Activated CD4-positive, alpha-beta memory T cell treated with anti-CD3 and anti-CD28 coated beads for 36 hours (primary cell): ENCODE results near the gene FCRLA. TPM values are rescaled to one million over a fixed set of nuclear protein-coding genes. Genes with fewer than 3 reads are reported as not detected.
"Not testable (repeated sequence)": the region's sequence is repeated elsewhere in the genome, so short reads cannot be mapped to it uniquely, and the experiment has no call there.

Experiments
- CTCF ChIA-PET: fragments of 350-600 bp; sonication (Branson Sonifier 250); formaldehyde crosslinking; loops from one replicate; lab custom pipeline; 2021; ENCODE audit warnings: antibody characterized with exemption, inconsistent platforms; lab: Charles Lee
- POLR2A ChIA-PET: fragments of 350-600 bp; sonication (Branson Sonifier 250); formaldehyde crosslinking; loops from one replicate; lab custom pipeline; 2021; ENCODE audit warnings: antibody characterized with exemption; lab: Charles Lee
- DNase-seq: peaks from one replicate; pipeline ENCODE4 v3.0.0-alpha.2; 2020
- H3K27ac Mint-ChIP-seq: one replicate; pipeline ENCODE4 v1.8.0; 2021; ENCODE audit warnings: mixed read lengths
- H3K27me3 Mint-ChIP-seq: one replicate; pipeline ENCODE4 v1.8.0; 2021; ENCODE audit warnings: mixed read lengths
- H3K36me3 Mint-ChIP-seq: one replicate; pipeline ENCODE4 v1.8.0; 2021; ENCODE audit warnings: mixed read lengths
- H3K4me1 Mint-ChIP-seq: one replicate; pipeline ENCODE4 v1.8.0; 2021; ENCODE audit warnings: low read depth, mixed read lengths
- H3K4me3 Mint-ChIP-seq: one replicate; pipeline ENCODE4 v1.8.0; 2021; ENCODE audit warnings: mild to moderate bottlenecking, mixed read lengths
- H3K9me3 Mint-ChIP-seq: one replicate; pipeline ENCODE4 v1.8.0; 2021; ENCODE audit warnings: mixed read lengths
- intact Hi-C: fragments of 100-400 bp; cut with micrococcal nuclease; formaldehyde crosslinking; loops from one replicate; pipeline ENCODE4 v1.15.1; 2023
- total RNA-seq, 2 experiments: library from RNA; stranded (reverse); gene quantifications; one replicate each; pipeline ENCODE4 v1.2.3, GENCODE V29; 2021

The FCRLA gene
- total RNA-seq, 2 experiments from 2014 or later = not detected

DNA sequence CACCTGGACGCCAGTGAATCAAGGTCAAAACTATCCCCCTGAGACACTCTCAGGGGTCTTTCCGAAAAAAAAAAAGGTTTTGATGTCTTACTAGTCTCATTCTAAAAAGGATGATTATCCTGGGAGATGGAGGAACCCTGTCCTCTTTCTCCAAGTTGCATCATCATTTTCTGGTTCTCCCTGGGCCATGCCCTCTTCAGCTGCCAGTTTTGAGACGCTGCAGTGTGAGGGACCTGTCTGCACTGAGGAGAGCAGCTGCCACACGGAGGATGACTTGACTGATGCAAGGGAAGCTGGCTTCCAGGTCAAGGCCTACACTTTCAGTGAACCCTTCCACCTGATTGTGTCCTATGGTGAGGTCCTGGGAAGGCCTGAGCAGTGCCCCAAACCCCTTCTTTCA, 3.5 kb downstream of the FCRLA start:
- POLR2A ChIA-PET = no interaction called here
- intact Hi-C loops = no loop called here
- H3K4me3 Mint-ChIP-seq = no peak overlapping the region
- CTCF ChIA-PET = interaction anchor here (0.9 kb wide), 1 partner anchor 31 kb away, joined by 3 read pairs; no protein-coding TSS in a partner anchor
- no peaks in the 10 kb centered on the region for H3K4me1 Mint-ChIP-seq
- DNase-seq = no peak
- H3K36me3 Mint-ChIP-seq = no peaks in the 10 kb centered on the region
- no peak overlapping the region for H3K27ac Mint-ChIP-seq
- no peaks in the 10 kb centered on the region for H3K9me3 Mint-ChIP-seq
- H3K27me3 Mint-ChIP-seq = peaks cover 5% of the 10 kb centered on the region

DNA sequence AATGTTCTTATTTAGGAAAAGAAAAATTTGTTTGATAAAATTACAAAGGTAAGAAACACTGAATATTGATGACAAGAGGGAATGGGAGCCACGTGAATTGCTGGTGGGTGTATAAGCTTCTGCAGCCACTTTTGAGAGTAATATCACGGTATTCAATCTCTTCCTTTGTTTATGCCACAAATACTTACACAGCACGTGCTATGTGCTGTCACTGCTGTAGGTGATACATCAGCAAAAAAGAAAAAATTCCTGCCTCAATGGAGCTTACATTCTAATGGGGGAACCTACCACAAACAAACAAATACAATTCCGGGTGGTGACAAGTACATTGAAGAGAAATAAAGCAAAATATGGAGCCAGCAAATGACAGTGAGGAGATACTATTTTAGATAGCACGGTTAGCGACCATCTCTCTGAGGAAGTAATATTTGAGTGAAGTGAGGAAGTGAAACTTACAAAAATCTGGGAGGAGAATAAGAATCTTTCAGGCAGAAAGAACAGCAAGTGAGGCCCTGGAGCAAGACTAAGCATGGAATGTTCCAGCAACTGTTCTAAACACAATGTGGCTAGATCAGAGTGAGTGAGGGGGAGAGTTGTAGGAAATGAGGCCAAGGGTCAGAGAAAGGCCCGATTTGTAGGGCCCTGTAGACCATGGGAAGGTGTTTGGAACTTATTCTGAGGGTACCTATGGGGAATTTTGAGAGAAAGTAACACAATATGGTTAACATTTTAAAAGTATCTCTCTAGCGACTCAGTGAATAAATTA, 11.7 kb downstream of the FCRLA start:
- ChIA-PET CTCF (no interaction called here), POLR2A (no interaction called here)
- H3K4me1 Mint-ChIP-seq = peaks cover 17% of the 10 kb centered on the region
- H3K27me3 Mint-ChIP-seq = peaks cover 8% of the 10 kb centered on the region
- H3K4me3 Mint-ChIP-seq = no peak overlapping the region
- no peaks in the 10 kb centered on the region for H3K9me3 Mint-ChIP-seq
- H3K36me3 Mint-ChIP-seq = no peaks in the 10 kb centered on the region
- intact Hi-C loops = no loop called here
- peak overlapping the region; percentile 59 for H3K27ac Mint-ChIP-seq
- no peak for DNase-seq

DNA sequence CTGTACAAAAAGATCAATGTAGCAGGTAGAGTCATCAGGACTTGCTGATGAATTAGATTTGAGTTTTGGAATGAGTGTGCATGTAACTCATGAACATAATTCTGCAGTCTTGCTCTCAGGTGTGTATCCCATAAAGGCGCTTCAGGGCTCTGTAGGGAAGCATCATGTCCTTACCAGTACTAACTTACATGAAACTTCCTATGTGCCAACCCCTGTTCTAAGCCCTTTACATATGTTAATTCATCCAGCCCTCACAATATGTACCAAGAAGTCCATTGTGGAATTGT, 12.2 kb downstream of the FCRLA start:
- CTCF ChIA-PET = no interaction called here
- H3K4me1 Mint-ChIP-seq = peaks cover 17% of the 10 kb centered on the region
- peaks cover 9% of the 10 kb centered on the region for H3K27me3 Mint-ChIP-seq
- H3K4me3 Mint-ChIP-seq = no peak overlapping the region
- H3K27ac Mint-ChIP-seq = no peak overlapping the region
- H3K36me3 Mint-ChIP-seq = no peaks in the 10 kb centered on the region
- no peaks in the 10 kb centered on the region for H3K9me3 Mint-ChIP-seq
- DNase-seq = no peak
- intact Hi-C loops = no loop called here
- POLR2A ChIA-PET = no interaction called here

DNA sequence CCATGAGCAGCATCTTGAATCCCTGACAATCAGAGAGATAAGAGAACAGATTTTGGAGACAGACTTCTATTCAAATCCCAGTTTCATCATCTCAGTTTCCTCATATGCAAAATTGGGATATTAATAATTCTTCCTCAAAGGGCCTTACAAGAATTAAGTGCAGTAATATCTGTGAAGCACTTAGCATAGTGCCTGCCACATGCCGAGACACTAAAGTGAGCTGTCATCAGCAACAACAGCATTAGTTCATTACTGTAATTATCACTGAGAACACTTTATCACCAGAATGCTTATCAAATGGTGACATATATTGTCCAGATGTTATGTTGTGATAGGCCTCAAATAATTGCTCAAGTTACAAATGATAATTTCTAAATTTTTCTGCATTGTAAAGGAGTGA, 13.4 kb downstream of the FCRLA start:
- CTCF ChIA-PET = no interaction called here
- H3K4me3 Mint-ChIP-seq = no peak overlapping the region
- no peaks in the 10 kb centered on the region for H3K9me3 Mint-ChIP-seq
- H3K27me3 Mint-ChIP-seq = peaks cover 15% of the 10 kb centered on the region
- POLR2A ChIA-PET = no interaction called here
- H3K4me1 Mint-ChIP-seq = peaks cover 18% of the 10 kb centered on the region
- H3K36me3 Mint-ChIP-seq = no peaks in the 10 kb centered on the region
- no peak overlapping the region for H3K27ac Mint-ChIP-seq
- intact Hi-C loops = no loop called here
- no peak for DNase-seq

DNA sequence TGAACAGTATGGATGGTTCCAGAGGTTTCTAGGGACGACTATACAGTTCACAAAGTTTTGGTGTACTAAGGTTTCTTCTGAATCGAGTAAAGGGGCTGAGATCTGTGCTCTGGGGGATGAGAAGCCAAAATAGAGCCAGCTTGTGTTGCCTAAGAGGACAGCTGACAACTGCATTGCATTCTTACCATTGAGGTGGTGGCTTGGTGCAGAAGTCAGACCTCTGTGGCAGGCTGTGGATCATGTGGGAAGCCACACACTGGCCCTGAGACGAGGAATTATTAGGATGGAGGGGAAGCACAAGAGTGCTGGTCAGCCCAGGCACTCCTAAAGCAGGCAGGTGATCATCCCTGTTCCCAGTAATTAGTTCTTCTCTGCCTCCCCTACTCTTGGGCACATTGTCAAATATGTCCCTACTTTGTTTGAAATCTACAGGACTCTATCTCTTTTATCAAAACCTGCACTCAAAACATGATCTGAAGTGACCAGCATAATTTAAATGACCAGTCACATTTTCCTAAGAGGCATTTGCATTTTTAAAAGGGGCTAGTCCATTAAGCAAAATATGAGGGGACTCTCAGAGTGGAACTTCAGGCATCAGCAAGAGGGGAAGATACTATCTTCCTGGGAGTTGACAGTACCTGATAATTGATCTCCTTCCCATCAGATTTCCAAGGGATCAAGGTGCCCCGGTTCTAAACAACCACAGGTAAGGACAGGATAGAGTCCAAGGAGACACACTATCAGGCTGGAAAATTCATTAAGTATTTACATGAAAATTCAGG, 14.1 kb downstream of the FCRLA start, which contains the start of gene FCRLB:
TSS of gene FCRLB (plus strand) at position 589 of the 782 bp plus-strand sequence. CDS start 1,129 bp downstream, outside the sequence.
- ChIA-PET CTCF (no interaction called here), POLR2A (no interaction called here)
- Mint-ChIP-seq H3K27me3 (peaks cover 21% of the 10 kb centered on the region), H3K4me3 (no peak within 1 kb of the TSS), H3K36me3 (no peaks in the 10 kb centered on the region), H3K27ac (no peak within 1 kb of the TSS), H3K9me3 (no peaks in the 10 kb centered on the region), H3K4me1 (peaks cover 25% of the 10 kb centered on the region)
- intact Hi-C loops = no loop called here
- DNase-seq = no peak

DNA sequence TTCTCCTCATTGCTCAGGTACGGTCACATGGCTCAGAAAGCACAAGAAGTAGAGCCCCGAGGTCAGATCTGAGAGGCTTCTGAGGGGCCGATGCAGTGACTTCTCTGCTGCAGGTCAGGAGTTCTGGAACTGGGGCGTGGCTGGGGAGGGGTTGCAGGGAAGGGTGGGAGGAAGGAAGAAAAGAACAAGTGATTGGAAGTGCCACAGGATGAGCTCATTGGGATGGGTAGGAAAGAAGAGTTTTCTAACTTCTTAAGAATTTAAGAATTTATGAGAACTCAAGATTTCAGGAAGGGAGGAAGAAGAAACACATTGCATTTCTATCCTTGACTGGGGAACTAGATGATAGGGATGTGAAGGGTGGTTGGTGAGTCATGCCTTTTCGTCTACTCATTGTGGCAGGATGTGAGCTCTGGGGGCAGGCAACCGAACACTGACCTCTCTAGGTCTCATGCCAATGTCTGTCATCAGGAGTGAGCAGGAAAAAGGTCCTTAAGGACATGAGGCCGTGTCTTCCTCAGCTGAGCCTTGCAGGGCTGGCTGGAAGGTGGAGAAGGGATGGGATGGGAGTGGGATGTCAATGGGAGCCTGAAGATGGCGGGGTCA, 14.8 kb downstream of the FCRLA start:
- intact Hi-C loops = no loop called here
- no peak overlapping the region for H3K27ac Mint-ChIP-seq
- no peak overlapping the region for H3K4me3 Mint-ChIP-seq
- ChIA-PET POLR2A (no interaction called here), CTCF (interaction anchor here (0.5 kb wide), 1 partner anchor 368 kb away, joined by 4 read pairs; no protein-coding TSS in a partner anchor)
- H3K27me3 Mint-ChIP-seq = peaks cover 22% of the 10 kb centered on the region
- H3K36me3 Mint-ChIP-seq = no peaks in the 10 kb centered on the region
- H3K4me1 Mint-ChIP-seq = peaks cover 26% of the 10 kb centered on the region
- DNase-seq = peak; percentile 37
- H3K9me3 Mint-ChIP-seq = no peaks in the 10 kb centered on the region

DNA sequence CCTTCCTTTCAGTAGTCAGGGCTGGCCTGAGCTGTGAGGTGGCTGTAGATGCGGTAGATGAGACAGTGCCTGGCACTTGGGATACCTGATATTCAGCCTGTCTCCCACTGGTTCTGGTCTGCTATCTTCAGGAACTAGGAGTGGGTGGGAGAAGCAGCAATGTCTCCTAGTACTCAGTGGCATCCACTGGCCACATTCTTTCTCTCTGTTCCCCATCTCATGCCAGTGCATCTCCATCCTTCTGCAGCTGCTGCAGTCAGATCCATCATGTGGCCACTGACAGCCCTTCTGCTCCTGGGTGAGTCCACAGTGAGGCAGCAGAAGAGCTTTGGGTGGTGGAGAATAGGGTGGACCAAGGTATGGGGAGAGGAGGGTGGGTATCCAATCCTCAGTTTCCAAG, 15.4 kb downstream of the FCRLA start:
- Mint-ChIP-seq H3K4me1 (peaks cover 27% of the 10 kb centered on the region), H3K27ac (no peak overlapping the region), H3K9me3 (no peaks in the 10 kb centered on the region), H3K27me3 (peaks cover 20% of the 10 kb centered on the region), H3K4me3 (no peak overlapping the region), H3K36me3 (no peaks in the 10 kb centered on the region)
- POLR2A ChIA-PET = no interaction called here
- CTCF ChIA-PET = interaction anchor here (0.5 kb wide), 1 partner anchor 368 kb away, joined by 4 read pairs; no protein-coding TSS in a partner anchor
- no peak for DNase-seq
- intact Hi-C loops = no loop called here

DNA sequence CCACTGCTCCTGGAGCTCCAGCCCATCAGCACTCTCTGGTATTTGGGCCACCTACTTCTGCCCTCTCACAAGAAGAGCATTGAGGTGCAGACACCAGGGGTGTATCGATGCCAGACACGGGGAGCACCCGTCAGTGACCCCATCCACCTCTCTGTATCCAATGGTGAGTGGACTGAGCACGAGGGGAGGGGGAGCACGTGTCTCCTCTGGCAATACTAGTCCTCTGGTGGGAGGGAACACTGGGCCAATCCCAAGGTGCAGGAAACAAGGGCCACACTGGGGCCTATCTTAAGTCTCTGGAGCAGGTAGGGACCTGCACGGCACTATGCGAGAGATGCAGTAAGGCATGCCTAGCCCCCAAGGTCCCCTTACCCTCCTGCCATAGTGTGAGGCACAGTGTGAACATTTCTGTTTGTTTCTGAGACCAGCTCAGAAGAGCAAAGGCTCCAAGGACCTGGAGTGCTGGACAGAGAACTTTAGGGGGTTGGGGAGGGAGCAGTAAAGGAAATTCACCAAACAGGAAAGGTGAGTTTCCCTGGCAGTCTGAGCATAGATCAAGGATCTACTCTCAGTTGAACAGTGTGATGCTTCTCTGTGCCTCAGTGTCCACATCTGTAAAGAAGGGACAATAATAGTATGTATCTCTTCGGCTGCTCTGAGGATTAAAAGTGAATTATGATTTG, 16.6 kb downstream of the FCRLA start:
- ChIA-PET CTCF (no interaction called here), POLR2A (no interaction called here)
- DNase-seq = no peak
- Mint-ChIP-seq H3K4me3 (no peak overlapping the region), H3K27me3 (peaks cover 25% of the 10 kb centered on the region), H3K4me1 (peaks cover 36% of the 10 kb centered on the region), H3K9me3 (no peaks in the 10 kb centered on the region), H3K27ac (no peak overlapping the region), H3K36me3 (no peaks in the 10 kb centered on the region)
- intact Hi-C loops = no loop called here

DNA sequence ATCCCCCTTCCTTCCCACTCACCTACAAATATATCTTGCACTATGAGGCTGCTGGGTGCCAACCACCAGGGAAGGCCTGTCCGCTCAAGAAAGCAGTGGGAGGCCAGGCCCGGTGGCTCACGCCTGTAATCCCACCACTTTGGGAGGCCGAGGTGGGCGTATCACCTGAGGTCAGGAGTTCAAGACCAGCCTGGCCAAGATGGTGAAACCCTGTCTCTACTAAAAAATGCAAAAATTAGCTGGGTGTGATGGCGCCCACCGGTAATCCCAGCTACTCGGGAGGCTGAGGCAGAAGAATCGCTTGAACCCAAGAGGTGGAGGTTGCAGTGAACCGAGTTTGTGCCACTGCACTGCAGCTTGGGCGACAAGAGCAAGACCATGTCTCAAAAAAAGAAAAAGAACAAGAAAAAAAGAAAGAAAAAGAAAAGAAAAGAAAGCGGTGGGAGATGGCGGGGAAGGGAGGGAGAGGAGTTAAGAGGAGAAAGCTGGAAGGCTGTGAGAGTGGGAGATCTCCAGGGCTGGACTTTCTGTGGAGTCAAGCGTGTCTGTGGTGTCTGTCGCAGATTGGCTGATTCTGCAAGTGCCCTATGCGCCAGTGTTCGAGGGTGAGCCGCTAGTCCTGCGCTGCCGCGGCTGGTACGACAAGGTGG, 18.4 kb downstream of the FCRLA start:
- DNase-seq, H3K36me3 Mint-ChIP-seq, H3K27ac Mint-ChIP-seq, intact Hi-C loops, H3K9me3 Mint-ChIP-seq: not testable (repeated sequence)
- Mint-ChIP-seq H3K4me3 (peak overlapping the region; percentile 74), H3K4me1 (peaks cover 47% of the 10 kb centered on the region), H3K27me3 (peaks cover 26% of the 10 kb centered on the region)
- ChIA-PET POLR2A (interaction anchor here (1.7 kb wide), 1 partner anchor 24 kb away, joined by 6 read pairs; the partner anchor contains the start of gene DUSP12), CTCF (interaction anchor here (1.0 to 3.1 kb wide), 7 partner anchors 11 to 241 kb away, joined by 3 to 13 read pairs (median 4); no protein-coding TSS in a partner anchor)

DNA sequence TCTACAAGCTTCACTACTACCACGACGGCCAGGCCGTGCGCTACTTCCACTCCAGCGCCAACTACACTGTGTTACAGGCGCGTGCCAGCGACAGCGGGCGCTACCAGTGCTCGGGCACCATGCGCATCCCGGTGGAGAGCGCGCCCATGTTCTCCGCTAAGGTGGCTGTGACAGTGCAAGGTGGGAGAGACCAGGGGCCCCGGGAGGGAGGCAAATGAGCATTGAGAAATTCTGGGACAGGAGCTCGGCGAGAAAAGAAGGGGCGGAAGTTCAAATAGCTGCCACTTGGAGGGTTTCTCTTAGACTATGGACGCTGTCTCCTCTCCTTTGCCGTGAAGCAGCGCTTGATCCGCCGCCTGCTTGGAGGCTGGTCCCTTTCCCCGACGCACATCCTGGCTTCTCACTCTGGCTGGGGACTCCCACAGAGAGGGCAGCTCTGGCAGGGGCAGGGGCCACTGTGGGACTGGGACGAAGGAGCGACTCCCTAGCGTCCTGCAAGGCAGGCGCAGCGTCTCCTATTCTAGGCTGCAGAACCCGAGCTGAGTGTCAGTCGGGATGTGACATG, 19.0 kb downstream of the FCRLA start:
- Mint-ChIP-seq H3K27me3 (peaks cover 26% of the 10 kb centered on the region), H3K4me1 (peaks cover 50% of the 10 kb centered on the region), H3K36me3 (no peaks in the 10 kb centered on the region), H3K27ac (peak overlapping the region; percentile 26), H3K9me3 (no peaks in the 10 kb centered on the region), H3K4me3 (peak overlapping the region; percentile 74)
- intact Hi-C loops = loop anchor here (2.0 kb wide), 2 partner anchors 19 kb away; partner anchors contain the start of gene FCRLA
- POLR2A ChIA-PET = interaction anchor here (1.7 kb wide), 1 partner anchor 23 kb away, joined by 6 read pairs; the partner anchor contains the start of gene DUSP12
- DNase-seq = peak; percentile 39
- CTCF ChIA-PET = interaction anchor here (1.0 to 3.1 kb wide), 9 partner anchors 10 to 242 kb away, joined by 3 to 13 read pairs (median 4); no protein-coding TSS in a partner anchor
